K562 (cell line): ENCODE results near the gene CSK. TPM values are rescaled to one million over a fixed set of nuclear protein-coding genes. Genes with fewer than 3 reads are reported as not detected.

Experiments used
- ATAC-seq: fragments of 200-7000 bp; cut with Tn5 transposase; 3 replicates; pipeline ENCODE4 v1.9.1; 2020; ENCODE audit warnings: moderate library complexity
- BruUV-seq: library from RNA; stranded (reverse); fragments of 400-500 nt; replicated peaks from 2 replicates; lab custom pipeline; 2021; lab: Mats Ljungman, UMichigan
- CTCF ChIA-PET: fragments of 300-600 bp; formaldehyde crosslinking; extraction: SDS; loops from one replicate; lab custom pipeline; 2021; ENCODE audit warnings: low intra/inter-chr PET ratio; lab: Yijun Ruan, JAX
- POLR2A ChIA-PET: fragments of 300-600, 350-650 bp; sonication (Branson Sonifier 250); formaldehyde crosslinking; extraction: SDS; loops from one replicate; lab custom pipeline; 2021; ENCODE audit warnings: antibody characterized with exemption, inconsistent platforms; lab: Yijun Ruan, JAX
- DNase-seq, 4 experiments: peaks; one replicate each; pipeline versions ENCODE4 v3.0.0 to v3.0.0-alpha.2; 2011 to 2018; ENCODE audit warnings: low spot score in 3 of 4, mixed read lengths in 3 of 4; ENCODE audit errors: extremely low read depth in 1 of 4
- FAIRE-seq: peaks from 2 replicates; lab custom pipeline; 2011; peaks lifted over from hg19 to GRCh38; lab: Jason Lieb, UNC
- H2AFZ ChIP-seq: 2 replicates; pipeline ENCODE4 v1.6.0; 2011; ENCODE audit warnings: low read depth, low read length, control low read depth, inconsistent platforms
- H3K27ac ChIP-seq: fragments of 200-600 bp; 3 replicates; pipeline ENCODE4 v1.8.0; 2011; ENCODE audit warnings: low read depth, mild to moderate bottlenecking, control low read depth, inconsistent platforms, low read length, moderate library complexity, mixed read lengths; ENCODE audit errors: extremely low read depth
- H3K27me3 ChIP-seq, 2 experiments: fragments of 300-600 bp in 1 of 2; 2 replicates in 1 of 2; 3 replicates in 1 of 2; pipeline versions ENCODE4 v1.6.0 to v1.8.0; 2011; ENCODE audit warnings: inconsistent platforms in 2 of 2, low read length in 2 of 2, mild to moderate bottlenecking in 1 of 2, mixed read lengths in 1 of 2, moderate library complexity in 1 of 2; ENCODE audit not compliant: control insufficient read depth in 2 of 2, insufficient read depth in 2 of 2
- H3K36me3 ChIP-seq: fragments of 300-600 bp; 3 replicates; pipeline ENCODE4 v1.8.0; 2011; ENCODE audit warnings: mild to moderate bottlenecking, low read length, inconsistent platforms; ENCODE audit not compliant: control insufficient read depth, insufficient read depth
- H3K4me1 ChIP-seq, 2 experiments: fragments of 200-600 bp in 1 of 2; replicated peaks in 1 of 2; 2 replicates in 1 of 2; 3 replicates in 1 of 2; pipeline versions ENCODE4 v1.5.1 to v1.8.0; 2011; ENCODE audit warnings: inconsistent platforms in 2 of 2, low read length in 2 of 2, mild to moderate bottlenecking in 1 of 2, mixed read lengths in 1 of 2, moderate library complexity in 1 of 2; ENCODE audit not compliant: control insufficient read depth in 2 of 2, insufficient read depth in 2 of 2
- H3K4me2 ChIP-seq: 2 replicates; pipeline ENCODE4 v1.6.1; 2011; ENCODE audit warnings: low read length, control low read depth, inconsistent platforms, mixed read lengths; ENCODE audit not compliant: insufficient read depth
- H3K4me3 ChIP-seq: fragments of 200-600 bp; sonication (generic), shearing (Covaris generic); 2 replicates; pipeline ENCODE4 v1.5.1; 2016; ENCODE audit warnings: control low read depth, inconsistent platforms
- H3K79me2 ChIP-seq: fragments of 200-600 bp; 3 replicates; pipeline ENCODE4 v1.8.0; 2011; ENCODE audit warnings: low read length, inconsistent platforms; ENCODE audit not compliant: control insufficient read depth, insufficient read depth
- H3K9ac ChIP-seq, 2 experiments: 2 replicates each; pipeline versions ENCODE4 v1.6.0 to v1.6.1; 2011; ENCODE audit warnings: low read depth in 2 of 2, low read length in 2 of 2, control low read depth in 1 of 2, inconsistent platforms in 1 of 2, mild to moderate bottlenecking in 1 of 2, mixed read lengths in 1 of 2; ENCODE audit not compliant: insufficient read depth in 1 of 2
- H3K9me1 ChIP-seq: one replicate; pipeline ENCODE4 v1.6.0; 2011; ENCODE audit warnings: inconsistent platforms, mild to moderate bottlenecking, low read length, moderate library complexity; ENCODE audit not compliant: control insufficient read depth, insufficient read depth
- H3K9me3 ChIP-seq: replicated peaks from 2 replicates; pipeline ENCODE4 v1.5.1; 2011; ENCODE audit warnings: low read depth, low read length, inconsistent platforms; ENCODE audit not compliant: control insufficient read depth, insufficient read depth
- H4K20me1 ChIP-seq: replicated peaks from 2 replicates; pipeline ENCODE4 v1.6.1; 2011; ENCODE audit warnings: low read length, inconsistent platforms, mixed read lengths; ENCODE audit not compliant: control insufficient read depth, insufficient read depth
- ADNP ChIP-seq: fragments of 200-800 bp; sonication (Bioruptor generic); IDR thresholded peaks from 2 replicates; pipeline ENCODE4 v1.6.1; 2016; ENCODE audit warnings: missing genetic modification characterization, missing compliant biosample characterization
- CBX1 ChIP-seq: sonication (generic); IDR thresholded peaks from 2 replicates; pipeline ENCODE4 v1.6.1; 2016; ENCODE audit warnings: antibody characterized with exemption, low read depth, mild to moderate bottlenecking
- E2F4 ChIP-seq: sonication (generic); formaldehyde crosslinking; IDR thresholded peaks from 2 replicates; pipeline ENCODE4 v1.8.0; 2022; ENCODE audit warnings: mild to moderate bottlenecking, low read depth, missing genetic modification reagents
- HDAC1 ChIP-seq, 2 experiments: fragments of 450-650 bp; IDR thresholded peaks; 2 replicates each; pipeline ENCODE4 v1.6.1; 2016 to 2017; ENCODE audit warnings: inconsistent platforms in 1 of 2, mild to moderate bottlenecking in 1 of 2, moderate library complexity in 1 of 2
- KDM1A ChIP-seq, 2 experiments: fragments of 450-650 bp; IDR thresholded peaks; 2 replicates each; pipeline ENCODE4 v1.6.1; 2016; ENCODE audit warnings: mild to moderate bottlenecking in 2 of 2
- POLR2AphosphoS2 ChIP-seq: IDR thresholded peaks from 2 replicates; pipeline ENCODE4 v1.6.1; 2012; ENCODE audit warnings: low read length, improper control_type of control experiment
- PRPF4 ChIP-seq: fragments of 200-400 bp; formaldehyde crosslinking; IDR thresholded peaks from one replicate; pipeline ENCODE4 v1.6.1; 2017; ENCODE audit warnings: low read length, low read depth, mild to moderate bottlenecking; ENCODE audit not compliant: insufficient read depth, poor library complexity, severe bottlenecking
- PTTG1 ChIP-seq: fragments of 450-650 bp; IDR thresholded peaks from 2 replicates; pipeline ENCODE4 v1.6.1; 2016; ENCODE audit warnings: low read depth, mild to moderate bottlenecking, missing genetic modification characterization, missing compliant biosample characterization
- RBM25 ChIP-seq: fragments of 200-400 bp; formaldehyde crosslinking; IDR thresholded peaks from 2 replicates; pipeline ENCODE4 v1.6.1; 2018; ENCODE audit warnings: low read length, low read depth, moderate library complexity; ENCODE audit not compliant: severe bottlenecking
- RCOR1 ChIP-seq, 2 experiments: IDR thresholded peaks; 2 replicates each; pipeline ENCODE4 v1.6.1; 2012; ENCODE audit warnings: low read depth in 2 of 2, low read length in 2 of 2, borderline replicate concordance in 1 of 2, improper control_type of control experiment in 1 of 2
- SMARCA5 ChIP-seq: fragments of 450-650 bp; IDR thresholded peaks from 2 replicates; pipeline ENCODE4 v1.6.1; 2016
- TAF7 ChIP-seq: fragments of 450-650 bp; IDR thresholded peaks from 2 replicates; pipeline ENCODE4 v1.6.1; 2016; ENCODE audit warnings: missing genetic modification characterization, missing compliant biosample characterization
- WHSC1 ChIP-seq: IDR thresholded peaks from one replicate; pipeline ENCODE4 v1.6.1; 2012; ENCODE audit warnings: low read length, control low read depth, inconsistent platforms
- XRCC5 ChIP-seq: fragments of 200-400 bp; formaldehyde crosslinking; IDR thresholded peaks from 2 replicates; pipeline ENCODE4 v1.6.1; 2017; ENCODE audit warnings: low read depth, mild to moderate bottlenecking, low read length
- ZNF408 ChIP-seq: fragments of 250-450 bp; sonication (Bioruptor Pico); IDR thresholded peaks from 2 replicates; pipeline ENCODE4 v1.4.0; 2020; ENCODE audit warnings: low read depth, mild to moderate bottlenecking, moderate library complexity
- ZNF668 ChIP-seq: fragments of 250-450 bp; sonication (Bioruptor Pico); IDR thresholded peaks from 2 replicates; pipeline ENCODE4 v1.8.0; 2022; ENCODE audit warnings: mild to moderate bottlenecking, inconsistent platforms
- ZNF695 ChIP-seq: fragments of 450-650 bp; formaldehyde crosslinking; IDR thresholded peaks from 2 replicates; pipeline ENCODE4 v1.4.0; 2020; ENCODE audit warnings: mild to moderate bottlenecking, moderate library complexity
- WGBS: fragments of 100-300 bp; shearing (Covaris generic); methylation state at CpG from one replicate; pipeline ENCODE4 v1.1.6; 2016; ENCODE audit warnings: low coverage, mixed read lengths; ENCODE audit not compliant: insufficient coverage; ENCODE audit errors: missing lambda C conversion rate; 5-methylcytosine and 5-hydroxymethylcytosine counted together
- in situ Hi-C: fragments of 300-500 bp; cut with MboI; formaldehyde crosslinking; loops from 4 replicates; pipeline ENCODE4 v1.15.0; 2018; ENCODE audit warnings: inconsistent platforms, mixed read lengths
- intact Hi-C: fragments of 100-400 bp; cut with micrococcal nuclease; formaldehyde crosslinking; loops from 2 replicates; pipeline ENCODE4 v1.14.2; 2022
- polyA plus RNA-seq, 8 experiments: library from polyadenylated mRNA; depleted of rRNA in 4 of 8; stranded (reverse) in 5 of 8; unstranded in 3 of 8; fragments of >200 nt; fragmentation: Nextera tagmentation in 2 of 8; fragmentation: Illumina TruSeq in 1 of 8; extraction: Ambion mirVana in 2 of 8; extraction: Trizol in 1 of 8; gene quantifications; 2 replicates each; pipeline versions ENCODE4 v1.2.1 to v1.2.3, GENCODE V29; 2011 to 2014; ENCODE audit warnings: inconsistent platforms in 1 of 8, missing spikeins in 1 of 8
- total RNA-seq, 7 experiments: library from RNA; depleted of rRNA in 6 of 7; stranded (reverse); fragments of >200 nt in 6 of 7; fragmentation: Illumina TruSeq in 2 of 7; extraction: Trizol in 2 of 7; gene quantifications; 2 replicates each; pipeline versions ENCODE4 v1.2.1 to v1.2.3, GENCODE V29; 2011 to 2021; ENCODE audit warnings: low replicate concordance in 1 of 7
- TF ChIP-seq, protein P1 (sequence below): IDR thresholded peaks from 3 replicates; pipeline ENCODE4 v1.6.1; 2011; ENCODE audit warnings: borderline replicate concordance, mild to moderate bottlenecking; ENCODE audit not compliant: insufficient read length, insufficient read depth
- TF ChIP-seq, protein P2 (sequence below): sonication (generic); formaldehyde crosslinking; IDR thresholded peaks from 2 replicates; pipeline ENCODE4 v1.8.0; 2022; ENCODE audit warnings: missing genetic modification reagents, mild to moderate bottlenecking, borderline replicate concordance

Gene CSK
- total and polyA plus RNA-seq, 9 of the 15 experiments (the other 6 are each of a cell fraction or from before 2014, with no cell fraction given): 1.5 to 112 (median 22.5) TPM

DNA sequence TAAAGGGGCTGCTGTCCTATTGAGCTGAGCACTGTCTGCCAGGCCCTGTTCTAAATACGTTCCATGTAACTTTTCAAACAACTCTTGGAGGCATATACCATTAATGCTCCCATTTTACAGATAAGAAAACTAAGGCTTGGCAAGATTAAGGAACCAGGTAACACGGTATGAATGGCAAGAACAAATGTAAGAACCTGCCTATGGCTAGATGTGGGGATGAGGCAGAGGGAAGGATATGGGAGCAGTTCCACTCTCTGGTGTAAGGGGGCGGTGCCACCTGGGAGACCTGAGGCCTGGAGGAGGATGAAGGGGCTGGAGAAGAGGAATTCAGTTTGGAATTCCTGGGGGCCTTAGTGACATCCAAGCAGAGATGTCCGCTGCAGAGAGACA is 27.0 kb downstream of the CSK start:
- 33% methylated on average over 4 of the region's 4 CpGs for WGBS
- no peaks in the 10 kb centered on the region for H3K9me3 ChIP-seq
- TF ChIP-seq ZNF695 (CRISPR knock-in tag) (no peak), XRCC5 (no peak), PTTG1 (tag) (no peak), E2F4 (CRISPR knock-in tag) (no peak), PRPF4 (no peak), TAF7 (tag) (no peak), POLR2AphosphoS2 (no peak), HDAC1 (IDR thresholded peaks at IDR 0.05) (no peak), KDM1A (IDR thresholded peaks at IDR 0.05) (peak; percentile 30 to 53; a peak in 2 of 4 replicates), ADNP (tag) (0 out of 2 replicates have a peak, but pooled peaks have one; percentile 30), SMARCA5 (peak; percentile 75), RBM25 (peak; percentile 78), ZNF408 (no peak), RCOR1 (IDR thresholded peaks at IDR 0.05; ENCODE audit: borderline replicate concordance in 1 of 2, low read depth in 2 of 2, low read length in 2 of 2) (0 out of 4 replicates have a peak, but pooled peaks of 1 of the 2 experiments have one; percentile 17), CBX1 (peak; percentile 32; the same call in 1 of the 2 replicates), ZNF668 (no peak), WHSC1 (no peak)
- TF ChIP-seq, protein P1, sequence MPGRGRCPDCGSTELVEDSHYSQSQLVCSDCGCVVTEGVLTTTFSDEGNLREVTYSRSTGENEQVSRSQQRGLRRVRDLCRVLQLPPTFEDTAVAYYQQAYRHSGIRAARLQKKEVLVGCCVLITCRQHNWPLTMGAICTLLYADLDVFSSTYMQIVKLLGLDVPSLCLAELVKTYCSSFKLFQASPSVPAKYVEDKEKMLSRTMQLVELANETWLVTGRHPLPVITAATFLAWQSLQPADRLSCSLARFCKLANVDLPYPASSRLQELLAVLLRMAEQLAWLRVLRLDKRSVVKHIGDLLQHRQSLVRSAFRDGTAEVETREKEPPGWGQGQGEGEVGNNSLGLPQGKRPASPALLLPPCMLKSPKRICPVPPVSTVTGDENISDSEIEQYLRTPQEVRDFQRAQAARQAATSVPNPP: no peak
- TF ChIP-seq, protein P2, sequence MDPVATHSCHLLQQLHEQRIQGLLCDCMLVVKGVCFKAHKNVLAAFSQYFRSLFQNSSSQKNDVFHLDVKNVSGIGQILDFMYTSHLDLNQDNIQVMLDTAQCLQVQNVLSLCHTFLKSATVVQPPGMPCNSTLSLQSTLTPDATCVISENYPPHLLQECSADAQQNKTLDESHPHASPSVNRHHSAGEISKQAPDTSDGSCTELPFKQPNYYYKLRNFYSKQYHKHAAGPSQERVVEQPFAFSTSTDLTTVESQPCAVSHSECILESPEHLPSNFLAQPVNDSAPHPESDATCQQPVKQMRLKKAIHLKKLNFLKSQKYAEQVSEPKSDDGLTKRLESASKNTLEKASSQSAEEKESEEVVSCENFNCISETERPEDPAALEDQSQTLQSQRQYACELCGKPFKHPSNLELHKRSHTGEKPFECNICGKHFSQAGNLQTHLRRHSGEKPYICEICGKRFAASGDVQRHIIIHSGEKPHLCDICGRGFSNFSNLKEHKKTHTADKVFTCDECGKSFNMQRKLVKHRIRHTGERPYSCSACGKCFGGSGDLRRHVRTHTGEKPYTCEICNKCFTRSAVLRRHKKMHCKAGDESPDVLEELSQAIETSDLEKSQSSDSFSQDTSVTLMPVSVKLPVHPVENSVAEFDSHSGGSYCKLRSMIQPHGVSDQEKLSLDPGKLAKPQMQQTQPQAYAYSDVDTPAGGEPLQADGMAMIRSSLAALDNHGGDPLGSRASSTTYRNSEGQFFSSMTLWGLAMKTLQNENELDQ (CRISPR knock-in tag): no peak

More for the DNA sequence above, 27.0 kb downstream of the CSK start:
- H3K79me2 ChIP-seq: no peaks in the 10 kb centered on the region
- in situ Hi-C loops (no loop called here), intact Hi-C loops (no loop called here)
- DNase-seq (no peak), ATAC-seq (peak; percentile 56), FAIRE-seq (peak; percentile 55)
- H3K36me3 ChIP-seq: peaks cover 5% of the 10 kb centered on the region; the same call in 1 of the 3 replicates
- POLR2A ChIA-PET: no interaction called here
- H3K4me1 ChIP-seq: peaks cover 0 to 7% of the 10 kb centered on the region in 2 experiments; a peak in 2 of 5 replicates
- CTCF ChIA-PET: no interaction called here
- no peak overlapping the region for H2AFZ ChIP-seq
- H3K27me3 ChIP-seq: peaks cover 0 to 21% of the 10 kb centered on the region in 2 experiments; a peak in 2 of 5 replicates
- H3K9ac ChIP-seq: no peak overlapping the region; a peak in 1 of 4 replicates
- no peak overlapping the region for H3K4me2 ChIP-seq
- no peaks in the 10 kb centered on the region for H3K9me1 ChIP-seq
- BruUV-seq: no TSS peak
- H4K20me1 ChIP-seq: no peaks in the 10 kb centered on the region; the same call in 1 of the 2 replicates
- no peak overlapping the region for H3K27ac ChIP-seq
- no peak overlapping the region for H3K4me3 ChIP-seq
